GM12892 (cell line): ENCODE data around the gene MYLK.

Experiments used
- POLR2A ChIP-seq: IDR thresholded peaks from 2 replicates; pipeline ENCODE4 v1.6.1; 2011; ENCODE audit warnings: low read depth, low read length, control low read depth
- POLR2AphosphoS5 ChIP-seq: IDR thresholded peaks from 2 replicates; pipeline ENCODE4 v1.6.1; 2011; ENCODE audit warnings: low read depth, low read length, control low read depth

DNA sequence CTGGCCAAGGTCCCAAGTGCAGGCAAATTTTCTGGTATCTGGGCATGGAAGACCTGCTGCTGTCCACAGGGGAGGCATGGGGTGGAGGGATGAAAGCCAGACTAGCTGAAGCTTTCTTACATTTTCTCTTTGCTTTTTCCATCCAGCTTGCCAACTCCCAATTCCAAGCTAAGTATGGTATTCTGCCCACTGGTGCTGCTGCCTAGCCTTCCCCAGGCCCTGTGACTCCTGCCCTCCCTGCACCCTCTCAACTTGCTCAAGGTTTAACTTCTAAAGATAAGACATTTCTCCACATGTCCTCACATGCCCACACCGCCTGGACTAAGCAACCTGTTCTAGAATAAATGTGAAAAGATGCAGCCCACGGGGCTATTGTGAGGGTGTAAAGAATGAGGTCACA, 239.8 kb downstream of the MYLK start:
- TF ChIP-seq POLR2AphosphoS5 (no peak), POLR2A (no peak)
